Measurements from ENCODE around the gene RAD18.

- TF ChIP-seq, protein P1, sequence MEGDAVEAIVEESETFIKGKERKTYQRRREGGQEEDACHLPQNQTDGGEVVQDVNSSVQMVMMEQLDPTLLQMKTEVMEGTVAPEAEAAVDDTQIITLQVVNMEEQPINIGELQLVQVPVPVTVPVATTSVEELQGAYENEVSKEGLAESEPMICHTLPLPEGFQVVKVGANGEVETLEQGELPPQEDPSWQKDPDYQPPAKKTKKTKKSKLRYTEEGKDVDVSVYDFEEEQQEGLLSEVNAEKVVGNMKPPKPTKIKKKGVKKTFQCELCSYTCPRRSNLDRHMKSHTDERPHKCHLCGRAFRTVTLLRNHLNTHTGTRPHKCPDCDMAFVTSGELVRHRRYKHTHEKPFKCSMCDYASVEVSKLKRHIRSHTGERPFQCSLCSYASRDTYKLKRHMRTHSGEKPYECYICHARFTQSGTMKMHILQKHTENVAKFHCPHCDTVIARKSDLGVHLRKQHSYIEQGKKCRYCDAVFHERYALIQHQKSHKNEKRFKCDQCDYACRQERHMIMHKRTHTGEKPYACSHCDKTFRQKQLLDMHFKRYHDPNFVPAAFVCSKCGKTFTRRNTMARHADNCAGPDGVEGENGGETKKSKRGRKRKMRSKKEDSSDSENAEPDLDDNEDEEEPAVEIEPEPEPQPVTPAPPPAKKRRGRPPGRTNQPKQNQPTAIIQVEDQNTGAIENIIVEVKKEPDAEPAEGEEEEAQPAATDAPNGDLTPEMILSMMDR (IDR thresholded peaks at IDR 0.05; ENCODE audit: poor library complexity): no peak
- no peak for TF ChIP-seq EZH2 (IDR thresholded peaks at IDR 0.05; ENCODE audit: borderline replicate concordance)
Observed at GRCh38 chr3:8914491-8914890, 48.8 kb downstream of the RAD18 start.

Measured in hepatocyte (in vitro differentiated cells).